HG03064 (cell line): ENCODE measurements around the gene NCLN.

Experiments used
- ATAC-seq: cut with Tn5 transposase; IDR thresholded peaks from one replicate; pipeline ENCODE4 v1.9.1; 2021; ENCODE audit warnings: low read depth; ENCODE audit not compliant: unreplicated experiment

The NCLN gene

GRCh38 chr19:3253270-3253669, 67.5 kb downstream of the NCLN start:
- ATAC-seq: no peak

- ATAC-seq: no peak
These were observed 68.8 kb downstream of the NCLN start for GRCh38 chr19:3254520-3254919.

GRCh38 chr19:3257071-3257470, 71.3 kb downstream of the NCLN start:
- no peak for ATAC-seq
